NCI-H146 (cell line): ENCODE results near the gene KAT7.

Source experiments
- DNase-seq: peaks from one replicate; lab custom pipeline; 2025; lab: John Stamatoyannopoulos, UW

The KAT7 gene

GRCh38 chr17:49760932-49761558 lies 27.4 kb upstream of the KAT7 start:
- no peak for DNase-seq

GRCh38 chr17:49762151-49762941 lies 26.1 kb upstream of the KAT7 start:
- DNase-seq, result no peak

- peak; percentile 98 for DNase-seq
Measured at GRCh38 chr17:49763735-49764558, 24.5 kb upstream of the KAT7 start, which contains the start of gene FAM117A. TSS of gene FAM117A (minus strand) at chr17:49764131. CDS start at chr17:49764087, 44 bp downstream.

DNA sequence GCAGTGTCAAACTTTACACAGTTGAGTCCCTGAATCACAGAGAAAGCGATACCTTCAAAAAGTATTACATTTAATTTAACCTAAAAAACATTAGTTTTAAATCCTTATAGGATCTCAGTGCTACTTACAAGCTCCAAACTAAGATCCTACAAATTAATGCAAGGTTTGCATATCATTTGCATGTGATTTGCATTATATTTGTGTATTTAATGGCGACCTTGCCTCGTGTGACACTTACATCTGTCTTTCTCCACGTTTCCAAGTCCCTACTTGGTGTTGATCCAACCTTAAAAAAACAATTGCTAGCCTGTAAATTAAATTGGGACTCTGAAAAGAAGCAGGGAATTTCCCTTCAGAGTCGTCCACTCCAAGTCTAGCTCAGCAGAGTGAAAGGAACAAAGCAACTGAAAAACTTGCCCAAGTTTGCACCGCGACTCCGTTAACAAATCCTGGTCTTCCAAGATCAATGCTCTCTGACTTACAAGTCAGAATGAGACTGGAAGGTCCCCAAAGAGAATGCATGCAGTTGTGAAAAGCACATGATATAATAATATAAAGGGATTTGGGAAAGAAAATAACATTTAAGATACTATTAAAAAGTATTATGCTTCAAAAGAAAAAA lies 23.8 kb upstream of the KAT7 start:
- no peak for DNase-seq

DNA sequence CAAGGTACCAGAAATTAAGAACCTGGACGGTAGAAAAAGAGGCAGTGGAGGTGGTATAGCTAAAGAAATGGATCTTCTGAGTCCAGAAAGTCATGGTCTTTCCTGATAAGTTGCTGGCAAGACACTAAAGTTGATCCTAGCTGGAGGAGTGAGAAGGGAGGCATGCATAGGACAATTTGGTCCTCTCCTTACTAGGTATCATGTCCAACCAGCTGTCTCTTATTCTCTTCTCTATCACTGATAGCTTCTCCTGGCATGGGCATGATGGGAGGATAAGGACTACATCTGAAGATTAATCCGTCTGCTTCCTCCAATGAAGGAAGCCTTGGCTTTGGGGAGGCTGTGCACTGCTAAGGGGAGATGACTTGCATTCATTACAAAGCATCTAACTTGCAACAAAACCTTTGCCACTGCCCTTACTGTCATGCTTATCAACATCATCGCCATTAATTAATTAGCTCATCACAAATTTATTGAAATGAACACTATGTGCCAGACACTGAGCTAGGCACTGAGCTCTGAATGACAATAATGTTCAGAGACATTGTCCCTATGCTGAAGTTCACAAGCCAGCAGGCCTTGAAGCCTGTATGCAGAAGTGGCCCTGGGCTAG lies 21.5 kb upstream of the KAT7 start:
- DNase-seq, result no peak

- no peak for DNase-seq
Measured at GRCh38 chr17:49775546-49776260, 12.8 kb upstream of the KAT7 start.

GRCh38 chr17:49776551-49777300 lies 11.8 kb upstream of the KAT7 start:
- no peak for DNase-seq

DNA sequence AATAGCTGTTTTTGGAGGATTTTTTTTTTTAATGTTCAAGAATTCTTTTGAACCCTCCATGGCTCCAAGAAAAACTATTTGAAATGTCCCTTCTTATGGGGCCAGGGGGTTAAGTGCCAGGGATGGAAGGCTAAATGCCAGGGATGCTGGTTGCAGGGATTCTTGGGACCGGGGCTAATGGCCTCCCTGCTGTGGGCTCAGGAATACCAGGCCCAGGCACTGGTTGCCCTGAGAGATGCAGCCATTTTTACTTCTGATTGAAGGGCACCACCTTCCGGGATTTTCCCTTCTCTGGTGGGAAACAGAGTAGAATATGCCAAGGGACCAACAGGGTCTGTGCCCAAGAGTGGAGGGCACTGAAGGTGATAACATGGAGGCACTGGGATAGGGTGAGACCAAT lies 10.9 kb upstream of the KAT7 start:
- DNase-seq, result no peak

DNA sequence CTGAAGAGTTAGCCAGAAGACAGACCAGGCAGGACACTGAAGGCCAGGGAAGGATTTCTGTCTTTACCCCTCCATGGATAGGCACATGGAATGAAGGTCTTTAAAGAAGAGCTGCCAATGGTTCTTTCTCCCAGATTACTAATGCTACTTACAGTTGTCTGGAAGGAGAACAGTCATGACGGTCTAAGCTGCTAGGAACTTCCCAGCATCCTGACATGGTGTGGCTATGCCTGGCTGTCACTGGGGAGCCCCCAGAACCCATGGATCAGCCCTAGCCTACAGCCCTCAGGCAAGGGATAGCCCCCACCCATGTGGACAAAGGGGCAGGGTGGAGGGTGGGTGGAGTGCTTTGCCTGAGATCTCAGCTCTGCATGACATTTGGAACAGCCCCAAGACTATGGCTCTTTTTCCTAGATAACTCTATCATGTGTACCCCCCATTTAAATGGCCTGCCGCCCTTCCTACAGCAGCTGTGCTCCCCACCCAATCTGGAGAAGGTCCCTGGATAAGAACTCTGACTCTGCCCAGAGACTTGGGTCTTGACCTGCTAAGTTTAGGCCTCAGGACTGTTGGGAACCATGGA lies 9.2 kb upstream of the KAT7 start:
- no peak for DNase-seq

GRCh38 chr17:49779739-49780231 lies 8.7 kb upstream of the KAT7 start:
- DNase-seq, result peak; percentile 37

- DNase-seq, result peak; percentile 63
Measured at GRCh38 chr17:49783071-49783715, 5.3 kb upstream of the KAT7 start.

GRCh38 chr17:49783791-49784190 lies 4.7 kb upstream of the KAT7 start:
- DNase-seq, result no peak

DNA sequence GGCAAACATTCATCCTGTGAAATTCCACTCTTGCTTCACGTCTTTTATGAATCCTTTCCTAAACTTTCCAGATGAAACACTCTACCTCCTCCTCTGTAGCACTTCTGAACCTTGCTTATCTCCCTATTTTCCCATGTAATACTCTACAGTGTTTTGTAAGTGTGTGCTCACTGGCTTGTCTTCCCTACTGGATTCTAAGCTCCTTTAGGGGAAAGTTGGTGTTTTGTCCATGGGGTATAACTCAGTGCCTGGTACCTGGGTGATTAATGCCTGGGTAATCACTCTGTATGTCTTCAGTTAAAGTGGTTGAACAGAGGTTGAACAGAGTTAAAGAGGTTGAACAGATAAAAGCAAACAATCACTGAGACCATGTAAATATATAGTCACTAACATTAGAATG lies 3.8 kb upstream of the KAT7 start:
- DNase-seq, result no peak

DNA sequence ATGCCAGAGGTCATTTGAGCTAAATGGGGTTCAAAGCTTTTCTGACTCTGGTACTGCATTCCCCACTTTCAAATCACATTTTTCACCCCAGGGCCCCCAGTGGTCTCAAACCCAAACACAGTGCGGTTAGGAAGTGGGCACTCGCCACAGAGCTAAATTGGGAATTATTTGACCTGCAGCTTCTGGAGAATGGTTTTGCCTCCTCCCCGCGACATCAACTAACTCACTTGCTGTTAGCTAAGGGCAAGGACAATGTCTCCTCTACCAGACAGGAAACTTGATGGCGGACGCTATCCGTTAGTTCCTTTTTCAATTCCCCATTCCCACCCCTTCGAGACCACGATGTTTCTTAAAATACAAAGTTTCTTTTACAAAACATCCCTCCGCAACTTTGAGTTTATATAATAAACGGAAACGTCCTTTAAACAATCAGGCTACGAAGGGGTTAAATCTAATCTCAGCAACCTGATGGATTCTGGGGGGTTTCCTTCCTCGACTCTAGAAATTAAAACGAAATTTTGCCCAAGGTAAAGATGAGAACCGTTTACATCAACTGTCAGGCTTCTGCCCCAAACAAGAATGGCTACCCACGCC lies 500 bp upstream of the KAT7 start:
- DNase-seq, result no peak

GRCh38 chr17:49789243-49789578 lies 730 bp downstream of the KAT7 start:
- no peak for DNase-seq

- DNase-seq, result no peak
Measured at GRCh38 chr17:49793309-49793708, 4.8 kb downstream of the KAT7 start.

GRCh38 chr17:49795372-49795771 lies 6.9 kb downstream of the KAT7 start:
- DNase-seq, result no peak

GRCh38 chr17:49798182-49798581 lies 9.7 kb downstream of the KAT7 start:
- no peak for DNase-seq

GRCh38 chr17:49798738-49799137 lies 10.3 kb downstream of the KAT7 start:
- no peak for DNase-seq
